CD4-positive, alpha-beta T cell (primary cell): Measurements from ENCODE around the gene PIN4. TPM values are rescaled to one million over a fixed set of nuclear protein-coding genes. Genes with fewer than 3 reads are reported as not detected.

Experiments used
- ATAC-seq: fragments of 200-7000 bp; cut with Tn5 transposase; one replicate; pipeline ENCODE4 v1.10.0; 2022; ENCODE audit warnings: mild to moderate bottlenecking; ENCODE audit not compliant: poor library complexity
- CTCF ChIA-PET: fragments of 350-600 bp; sonication (Branson Sonifier 250); formaldehyde crosslinking; loops from one replicate; lab custom pipeline; 2021; ENCODE audit warnings: antibody characterized with exemption, inconsistent platforms; lab: Charles Lee
- POLR2A ChIA-PET: fragments of 350-600 bp; sonication (Branson Sonifier 250); formaldehyde crosslinking; loops from one replicate; lab custom pipeline; 2021; ENCODE audit warnings: antibody characterized with exemption, inconsistent platforms; lab: Charles Lee
- DNase-seq, 14 experiments: peaks; one replicate each; pipeline ENCODE4 v3.0.0-alpha.2; 2013 to 2020; ENCODE audit warnings: mixed read lengths in 2 of 14
- H3K27ac ChIP-seq, 2 donors: one replicate each; pipeline versions ENCODE4 v1.5.1 to v1.7.0; 2013; ENCODE audit warnings: low read length in 2 of 2, low read depth in 1 of 2, mild to moderate bottlenecking in 1 of 2
- H3K27me3 ChIP-seq, 2 experiments: 1 replicate in 1 of 2; 2 replicates in 1 of 2; pipeline versions ENCODE4 v1.6.1 to v1.7.0; 2013; ENCODE audit warnings: low read length in 2 of 2, control low read depth in 1 of 2, mild to moderate bottlenecking in 1 of 2, moderate library complexity in 1 of 2; ENCODE audit not compliant: insufficient read depth in 2 of 2, control insufficient read depth in 1 of 2
- H3K36me3 ChIP-seq: one replicate; pipeline ENCODE4 v1.6.1; 2013; ENCODE audit warnings: low read length, control low read depth; ENCODE audit not compliant: insufficient read depth
- H3K4me1 ChIP-seq: one replicate; pipeline ENCODE4 v1.6.1; 2013; ENCODE audit warnings: low read length, control low read depth; ENCODE audit not compliant: insufficient read depth
- H3K4me3 ChIP-seq: one replicate; pipeline ENCODE4 v1.5.1; 2013; ENCODE audit warnings: mild to moderate bottlenecking, low read length, moderate library complexity
- H3K9me3 ChIP-seq, 2 experiments: 1 replicate in 1 of 2; 2 replicates in 1 of 2; pipeline versions ENCODE4 v1.6.1 to v1.7.0; 2013; ENCODE audit warnings: low read length in 2 of 2, mild to moderate bottlenecking in 2 of 2, control low read depth in 1 of 2, moderate library complexity in 1 of 2; ENCODE audit not compliant: control insufficient read depth in 1 of 2, insufficient read depth in 1 of 2
- H3K27ac Mint-ChIP-seq: one replicate; pipeline ENCODE4 v1.8.0; 2020; ENCODE audit warnings: mixed read lengths
- H3K27me3 Mint-ChIP-seq: one replicate; pipeline ENCODE4 v1.8.0; 2021; ENCODE audit warnings: mixed read lengths
- H3K36me3 Mint-ChIP-seq: one replicate; pipeline ENCODE4 v1.8.0; 2021; ENCODE audit warnings: low read depth, mixed read lengths
- H3K4me1 Mint-ChIP-seq: one replicate; pipeline ENCODE4 v1.8.0; 2021; ENCODE audit warnings: low read depth, mixed read lengths
- H3K4me3 Mint-ChIP-seq: one replicate; pipeline ENCODE4 v1.8.0; 2020; ENCODE audit warnings: mild to moderate bottlenecking, mixed read lengths
- H3K9me3 Mint-ChIP-seq: one replicate; pipeline ENCODE4 v1.8.0; 2020; ENCODE audit warnings: mixed read lengths
- intact Hi-C, 2 experiments: fragments of 100-400 bp; cut with DNase I in 1 of 2; cut with micrococcal nuclease in 1 of 2; formaldehyde crosslinking; loops; one replicate each; pipeline versions ENCODE4 v1.15.1 to v1.9.0; 2023 to 2025; cut with DNase I, micrococcal nuclease
- total RNA-seq, 174 experiments: library from RNA in 2 of 174; stranded (reverse) in 2 of 174; gene quantifications; one replicate each; pipeline ENCODE4 v1.2.3 and lab custom pipeline; 2021 to 2026
- TF ChIP-seq, protein P1 (sequence below): fragments of 200-600 bp; IDR thresholded peaks from one replicate; pipeline ENCODE4 v1.8.0; 2022; ENCODE audit warnings: antibody characterized with exemption, mild to moderate bottlenecking

PIN4 gene
- total RNA-seq, 2 experiments from 2014 or later, result 0.92 to 1.2 TPM

GRCh38 chrX:72238183-72238582 lies 56.6 kb downstream of the PIN4 start:
- Mint-ChIP-seq H3K9me3 (no peaks in the 10 kb centered on the region), H3K27me3 (no peaks in the 10 kb centered on the region), H3K4me1 (no peaks in the 10 kb centered on the region), H3K27ac (no peak overlapping the region), H3K4me3 (peak overlapping the region; percentile 76), H3K36me3 (no peaks in the 10 kb centered on the region)
- Histone ChIP-seq H3K36me3 (no peaks in the 10 kb centered on the region), H3K9me3 (no peaks in the 10 kb centered on the region), H3K4me1 (peaks cover 8% of the 10 kb centered on the region), H3K27me3 (no peaks in the 10 kb centered on the region), H3K4me3 (peak overlapping the region; percentile 61), H3K27ac (no peak overlapping the region)
- TF ChIP-seq, protein P1, sequence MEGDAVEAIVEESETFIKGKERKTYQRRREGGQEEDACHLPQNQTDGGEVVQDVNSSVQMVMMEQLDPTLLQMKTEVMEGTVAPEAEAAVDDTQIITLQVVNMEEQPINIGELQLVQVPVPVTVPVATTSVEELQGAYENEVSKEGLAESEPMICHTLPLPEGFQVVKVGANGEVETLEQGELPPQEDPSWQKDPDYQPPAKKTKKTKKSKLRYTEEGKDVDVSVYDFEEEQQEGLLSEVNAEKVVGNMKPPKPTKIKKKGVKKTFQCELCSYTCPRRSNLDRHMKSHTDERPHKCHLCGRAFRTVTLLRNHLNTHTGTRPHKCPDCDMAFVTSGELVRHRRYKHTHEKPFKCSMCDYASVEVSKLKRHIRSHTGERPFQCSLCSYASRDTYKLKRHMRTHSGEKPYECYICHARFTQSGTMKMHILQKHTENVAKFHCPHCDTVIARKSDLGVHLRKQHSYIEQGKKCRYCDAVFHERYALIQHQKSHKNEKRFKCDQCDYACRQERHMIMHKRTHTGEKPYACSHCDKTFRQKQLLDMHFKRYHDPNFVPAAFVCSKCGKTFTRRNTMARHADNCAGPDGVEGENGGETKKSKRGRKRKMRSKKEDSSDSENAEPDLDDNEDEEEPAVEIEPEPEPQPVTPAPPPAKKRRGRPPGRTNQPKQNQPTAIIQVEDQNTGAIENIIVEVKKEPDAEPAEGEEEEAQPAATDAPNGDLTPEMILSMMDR, result no peak
- no peak for DNase-seq
- POLR2A ChIA-PET, result interaction anchor here (1.0 to 1.3 kb wide), 4 partner anchors 10 to 270 kb away, joined by 3 to 19 read pairs (median 5); partner anchors contain the start of genes PIN4 and RPS4X
- intact Hi-C loops, result loop anchor here in 1 of 2 experiments (2.0 kb wide), 1 partner anchor 57 kb away; the partner anchor contains the start of gene PIN4
- ATAC-seq, result no peak
- CTCF ChIA-PET, result interaction anchor here (1.5 kb wide), 1 partner anchor 39 kb away, joined by 4 read pairs; the partner anchor contains the start of gene RPS4X

DNA sequence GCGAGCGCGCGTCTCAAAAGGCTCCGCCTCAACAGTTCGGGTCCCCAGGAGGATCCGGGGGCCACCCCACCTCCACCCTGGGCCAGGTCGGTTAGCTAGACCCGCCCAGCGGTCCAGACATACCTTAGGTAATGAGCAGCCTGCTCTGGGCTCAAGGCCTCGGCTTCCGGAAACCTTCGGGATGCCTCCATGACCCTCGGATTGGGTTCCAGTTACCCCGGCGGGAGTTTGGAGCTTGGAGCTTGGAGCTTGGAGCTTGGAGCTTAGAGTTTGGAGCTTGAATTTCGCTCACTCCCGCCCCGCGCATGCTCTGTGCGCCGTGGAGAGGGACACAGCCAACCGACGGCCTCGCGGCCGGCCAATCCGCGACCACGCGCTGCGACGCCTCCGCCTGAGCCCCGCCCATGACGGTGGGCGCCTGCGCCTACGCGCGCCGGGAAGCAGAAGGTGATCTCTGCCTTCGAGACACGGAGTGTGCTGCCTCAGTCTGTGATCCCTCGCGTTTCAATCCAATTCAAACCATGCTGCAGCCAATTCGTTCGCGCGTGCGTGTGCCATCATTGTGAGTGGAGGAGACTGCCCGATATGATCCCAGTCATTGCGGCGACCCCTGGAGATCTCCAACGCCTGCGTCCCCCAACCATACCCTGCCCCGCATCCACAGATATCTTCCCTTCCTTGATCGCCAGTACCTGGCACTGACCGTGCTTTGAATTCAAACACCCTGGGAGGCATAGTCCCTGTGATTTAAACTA lies 57.3 kb downstream of the PIN4 start, which contains the start of gene ERCC6L:
Gene ERCC6L, minus strand, starts transcription at position 307 of the 755 bp plus-strand sequence. Its CDS starts 116 bp downstream, at position 191.
- peaks cover 8% of the 10 kb centered on the region for H3K4me1 ChIP-seq
- H3K4me3 ChIP-seq, result peak within 1 kb of the TSS; percentile 61
- Mint-ChIP-seq H3K4me1 (no peaks in the 10 kb centered on the region), H3K27ac (peak within 1 kb of the TSS; percentile 49), H3K9me3 (no peaks in the 10 kb centered on the region), H3K27me3 (no peaks in the 10 kb centered on the region), H3K36me3 (no peaks in the 10 kb centered on the region), H3K4me3 (peak within 1 kb of the TSS; percentile 76)
- no peaks in the 10 kb centered on the region for H3K27me3 ChIP-seq
- H3K9me3 ChIP-seq, result no peaks in the 10 kb centered on the region
- ChIA-PET POLR2A (interaction anchor here (0.5 to 1.3 kb wide), 5 partner anchors 9 to 270 kb away, joined by 3 to 19 read pairs (median 3); partner anchors contain the start of genes PIN4 and RPS4X), CTCF (interaction anchor here (1.5 kb wide), 1 partner anchor 38 kb away, joined by 4 read pairs; the partner anchor contains the start of gene RPS4X)
- TF ChIP-seq, protein P1, result no peak
- DNase-seq (peak; percentile 68 to 92 (median 78)), ATAC-seq (peak; percentile 99)
- no peaks in the 10 kb centered on the region for H3K36me3 ChIP-seq
- intact Hi-C loops, result loop anchor here in 1 of 2 experiments (2.0 kb wide), 1 partner anchor 58 kb away; the partner anchor contains the start of gene PIN4
- no peak within 1 kb of the TSS for H3K27ac ChIP-seq

- ChIA-PET CTCF (no interaction called here), POLR2A (no interaction called here)
- H3K27me3 Mint-ChIP-seq, result no peaks in the 10 kb centered on the region
- H3K36me3 ChIP-seq, result no peaks in the 10 kb centered on the region
- DNase-seq (no peak), ATAC-seq (no peak)
- no peak overlapping the region for H3K4me3 Mint-ChIP-seq
- no peak overlapping the region for H3K27ac ChIP-seq
- H3K27me3 ChIP-seq, result no peaks in the 10 kb centered on the region
- no peak overlapping the region for H3K4me3 ChIP-seq
- no peaks in the 10 kb centered on the region for H3K36me3 Mint-ChIP-seq
- H3K4me1 ChIP-seq, result peaks cover 8% of the 10 kb centered on the region
- intact Hi-C loops, result loop anchor here in 1 of 2 experiments (5.0 kb wide), 1 partner anchor 36 kb away; the partner anchor contains the start of gene RPS4X
- TF ChIP-seq, protein P1, result no peak
- no peak overlapping the region for H3K27ac Mint-ChIP-seq
- H3K9me3 ChIP-seq, result no peaks in the 10 kb centered on the region
- no peaks in the 10 kb centered on the region for H3K9me3 Mint-ChIP-seq
- H3K4me1 Mint-ChIP-seq, result no peaks in the 10 kb centered on the region
These were observed 59.4 kb downstream of the PIN4 start for GRCh38 chrX:72240976-72241375.
